ENCODE measurements around the gene GMDS.

The GMDS gene

GRCh38 chr6:1869308-1869707 is 376.1 kb downstream of the GMDS start:
- no peak overlapping the region for H3K4me3 ChIP-seq (ENCODE audit: low read depth, low read length)
- no peak for TF ChIP-seq CTCF (IDR thresholded peaks at IDR 0.05; ENCODE audit: insufficient read depth, low read depth, low read length, missing control alignments)
- DNase-seq (ENCODE audit: low read depth): no peak

DNA sequence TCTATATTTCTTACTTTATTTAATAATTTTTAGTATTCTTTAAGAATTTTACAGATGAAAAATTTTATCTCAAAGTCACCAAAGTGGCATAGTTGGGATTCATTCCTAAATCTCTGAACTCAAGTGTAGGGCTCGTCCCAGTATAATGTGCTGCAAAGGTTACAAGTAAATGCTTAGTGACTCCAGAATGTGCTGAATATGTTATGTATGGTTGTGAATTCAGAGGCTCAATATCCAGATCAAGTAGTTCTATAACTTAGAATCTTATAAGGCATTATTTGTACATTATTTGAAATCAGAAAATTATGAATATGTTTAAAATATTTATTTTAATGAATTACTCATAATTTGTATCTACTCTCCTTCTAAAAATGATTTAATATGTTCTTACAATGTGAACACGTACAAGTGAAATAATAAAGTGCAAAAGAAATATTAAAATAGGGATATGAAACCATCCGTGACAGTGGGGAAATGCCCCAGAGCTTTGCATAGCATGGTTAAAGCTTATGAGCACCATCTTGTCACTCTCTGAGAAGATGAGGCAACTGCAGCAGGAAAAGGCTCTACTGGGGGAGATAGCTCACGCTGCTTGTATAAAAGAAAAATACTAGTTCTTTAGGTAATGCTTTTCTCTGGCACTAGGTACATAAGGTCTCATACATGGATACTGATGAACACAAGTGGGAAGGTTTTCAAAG is 376.7 kb downstream of the GMDS start:
- peak; percentile 60 for DNase-seq (ENCODE audit: low read depth)
- no peak for TF ChIP-seq CTCF (IDR thresholded peaks at IDR 0.05; ENCODE audit: insufficient read depth, low read depth, low read length, missing control alignments)
- H3K4me3 ChIP-seq (ENCODE audit: low read depth, low read length): no peak overlapping the region

GRCh38 chr6:1867197-1867596 is 378.2 kb downstream of the GMDS start:
- no peak for TF ChIP-seq CTCF (IDR thresholded peaks at IDR 0.05; ENCODE audit: insufficient read depth, low read depth, low read length, missing control alignments)
- H3K4me3 ChIP-seq (ENCODE audit: low read depth, low read length): no peak overlapping the region
- no peak for DNase-seq (ENCODE audit: low read depth)

DNA sequence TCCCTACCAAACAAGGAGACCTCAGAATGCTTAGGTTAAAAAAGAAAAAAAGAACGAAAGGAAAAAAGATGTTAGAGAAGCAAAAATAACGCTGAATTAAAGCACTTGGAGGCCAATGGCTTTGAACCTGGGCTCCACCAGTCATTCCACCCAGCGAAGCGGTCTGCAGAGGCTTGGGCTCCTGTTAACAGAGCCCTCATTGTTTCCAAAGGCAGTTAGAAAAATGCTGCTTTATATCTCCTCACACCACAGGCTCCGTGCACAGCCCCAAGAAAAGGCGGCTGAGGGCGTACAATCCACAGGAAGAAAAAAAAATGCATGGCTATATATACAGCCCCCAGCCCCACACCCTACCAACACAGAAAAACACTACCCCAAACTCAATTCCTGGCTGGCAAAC is 379.8 kb downstream of the GMDS start:
- H3K4me3 ChIP-seq (ENCODE audit: low read depth, low read length): no peak overlapping the region
- no peak for DNase-seq (ENCODE audit: low read depth)
- no peak for TF ChIP-seq CTCF (IDR thresholded peaks at IDR 0.05; ENCODE audit: insufficient read depth, low read depth, low read length, missing control alignments)

- no peak for TF ChIP-seq CTCF (IDR thresholded peaks at IDR 0.05; ENCODE audit: insufficient read depth, low read depth, low read length, missing control alignments)
- no peak for DNase-seq (ENCODE audit: low read depth)
- no peak overlapping the region for H3K4me3 ChIP-seq (ENCODE audit: low read depth, low read length)
Measured at GRCh38 chr6:1864496-1864895, 380.9 kb downstream of the GMDS start.

GRCh38 chr6:1862411-1862810 is 383.0 kb downstream of the GMDS start:
- DNase-seq (ENCODE audit: low read depth): no peak
- TF ChIP-seq CTCF (IDR thresholded peaks at IDR 0.05; ENCODE audit: insufficient read depth, low read depth, low read length, missing control alignments): no peak
- no peak overlapping the region for H3K4me3 ChIP-seq (ENCODE audit: low read depth, low read length)

GRCh38 chr6:1860756-1861348 is 384.6 kb downstream of the GMDS start:
- H3K4me3 ChIP-seq (ENCODE audit: low read depth, low read length): no peak overlapping the region
- peak; percentile 5 for DNase-seq (ENCODE audit: low read depth)
- TF ChIP-seq CTCF (IDR thresholded peaks at IDR 0.05; ENCODE audit: insufficient read depth, low read depth, low read length, missing control alignments): no peak
